ENCODE results near the gene HES6.
"Not testable (repeated sequence)": the region's sequence is repeated elsewhere in the genome, so short reads cannot be mapped to it uniquely, and the experiment has no call there.

HES6 gene

GRCh38 chr2:238272156-238272555 is 32.3 kb upstream of the HES6 start:
- no peak for DNase-seq

GRCh38 chr2:238271686-238272085 is 31.8 kb upstream of the HES6 start:
- not testable (repeated sequence) for DNase-seq

GRCh38 chr2:238271061-238271554 is 31.3 kb upstream of the HES6 start:
- no peak for DNase-seq

GRCh38 chr2:238270606-238271005 is 30.8 kb upstream of the HES6 start:
- no peak for DNase-seq

- no peak for DNase-seq
Observed at GRCh38 chr2:238269741-238270140, 29.9 kb upstream of the HES6 start.

GRCh38 chr2:238267884-238268680 is 28.2 kb upstream of the HES6 start:
- no peak for DNase-seq

- no peak for DNase-seq
Observed at GRCh38 chr2:238267341-238267710, 27.5 kb upstream of the HES6 start.

- DNase-seq: no peak
Observed at GRCh38 chr2:238265605-238266004, 25.8 kb upstream of the HES6 start.

GRCh38 chr2:238264072-238264460 is 24.2 kb upstream of the HES6 start:
- DNase-seq: no peak

- DNase-seq: peak; percentile 69
Observed at GRCh38 chr2:238263204-238264071, 23.6 kb upstream of the HES6 start.

GRCh38 chr2:238262496-238263122 is 22.8 kb upstream of the HES6 start:
- no peak for DNase-seq

- DNase-seq: no peak
Observed at GRCh38 chr2:238261718-238262375, 22.0 kb upstream of the HES6 start.

- no peak for DNase-seq
Observed at GRCh38 chr2:238260883-238261282, 21.0 kb upstream of the HES6 start.

GRCh38 chr2:238259061-238260020 is 19.5 kb upstream of the HES6 start:
- no peak for DNase-seq

GRCh38 chr2:238257786-238258700 is 18.2 kb upstream of the HES6 start:
- DNase-seq: no peak

- peak; percentile 60 for DNase-seq
Observed at GRCh38 chr2:238256594-238257104, 16.8 kb upstream of the HES6 start.

- no peak for DNase-seq
Observed at GRCh38 chr2:238256111-238256510, 16.3 kb upstream of the HES6 start.

- DNase-seq: no peak
Observed at GRCh38 chr2:238255636-238256035, 15.8 kb upstream of the HES6 start.

- DNase-seq: no peak
Observed at GRCh38 chr2:238255151-238255551, 15.3 kb upstream of the HES6 start.

GRCh38 chr2:238254095-238254723 is 14.4 kb upstream of the HES6 start:
- no peak for DNase-seq
